HG03159 (cell line): Measurements from ENCODE around the gene GCNT2.
"Not testable (repeated sequence)": the region's sequence is repeated elsewhere in the genome, so short reads cannot be mapped to it uniquely, and the experiment has no call there.

ENCODE experiments used
- ATAC-seq: cut with Tn5 transposase; IDR thresholded peaks from one replicate; pipeline ENCODE4 v1.9.1; 2021; ENCODE audit warnings: mild to moderate bottlenecking, moderate library complexity; ENCODE audit not compliant: unreplicated experiment

Gene GCNT2

DNA sequence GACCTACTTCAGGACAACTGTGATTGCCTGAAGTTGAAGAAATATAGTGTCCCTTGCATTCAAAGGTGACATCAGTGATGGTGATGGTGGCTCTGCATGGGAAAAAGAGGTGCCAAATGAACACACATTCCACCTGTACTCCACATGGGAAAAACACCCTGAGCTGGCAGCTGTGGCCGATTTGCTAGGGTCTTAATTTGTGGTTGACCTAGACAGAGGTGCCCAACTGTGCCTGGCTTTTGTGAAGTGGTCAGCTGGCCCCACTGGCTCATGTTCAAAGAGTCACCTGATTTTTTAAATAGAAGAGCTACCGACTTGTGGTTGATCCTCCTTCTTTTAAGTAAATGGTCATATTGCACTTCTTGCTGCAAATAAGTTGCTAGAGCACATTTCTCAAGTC is 7.6 kb upstream of the GCNT2 start:
- no peak for ATAC-seq

DNA sequence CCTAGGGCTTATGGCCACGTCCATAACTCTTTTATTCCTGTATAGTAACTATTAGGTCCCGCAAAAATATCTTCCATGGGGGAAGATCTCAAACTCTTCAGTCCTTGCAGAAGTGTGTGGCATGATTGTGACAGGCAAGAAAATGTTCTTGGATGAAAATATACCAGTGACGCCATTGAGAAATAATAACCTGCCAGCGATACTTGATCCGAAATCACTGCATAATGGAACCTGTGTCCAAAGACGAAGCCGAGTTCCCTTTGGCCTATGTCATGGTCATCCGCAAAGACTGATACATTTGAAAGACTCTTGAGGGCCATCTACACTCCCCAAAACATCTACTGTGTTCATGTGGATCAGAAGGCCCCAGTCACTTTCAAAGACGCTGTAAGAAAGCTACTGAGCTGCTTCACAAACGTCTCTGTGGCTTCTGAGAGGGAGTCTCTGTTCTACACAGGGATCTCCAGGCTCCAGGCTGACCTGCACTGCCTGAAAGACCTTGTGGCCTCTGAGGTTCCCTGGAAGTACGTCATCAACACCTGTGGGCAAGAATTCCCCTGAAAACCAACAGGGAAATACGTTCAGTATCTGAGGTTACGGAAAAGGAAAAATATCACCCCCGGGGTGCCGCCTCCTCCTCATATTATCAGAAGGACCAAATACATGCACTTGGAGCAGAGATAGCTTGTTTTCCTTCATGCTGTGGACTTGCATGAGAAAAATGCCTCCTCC is 6.9 kb upstream of the GCNT2 start:
- ATAC-seq, result no peak

DNA sequence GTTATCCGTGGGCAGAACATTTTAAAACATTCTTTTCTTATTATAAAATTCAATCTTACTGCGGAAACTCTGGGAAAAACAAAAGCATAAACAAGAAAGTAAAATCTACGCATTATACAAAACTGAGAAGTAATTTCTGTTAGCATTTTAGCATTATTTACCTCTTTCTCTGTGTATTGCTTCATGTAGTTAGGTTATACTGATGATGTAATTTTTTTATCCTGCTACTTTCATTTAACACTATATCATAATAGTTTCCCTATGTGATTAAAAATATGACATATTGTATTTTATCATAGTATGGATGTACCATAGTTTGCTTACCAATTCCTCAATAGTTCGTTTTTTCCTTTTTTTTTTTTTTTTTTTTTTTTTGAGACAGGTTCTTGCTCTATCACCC is 4.2 kb upstream of the GCNT2 start:
- no peak for ATAC-seq

DNA sequence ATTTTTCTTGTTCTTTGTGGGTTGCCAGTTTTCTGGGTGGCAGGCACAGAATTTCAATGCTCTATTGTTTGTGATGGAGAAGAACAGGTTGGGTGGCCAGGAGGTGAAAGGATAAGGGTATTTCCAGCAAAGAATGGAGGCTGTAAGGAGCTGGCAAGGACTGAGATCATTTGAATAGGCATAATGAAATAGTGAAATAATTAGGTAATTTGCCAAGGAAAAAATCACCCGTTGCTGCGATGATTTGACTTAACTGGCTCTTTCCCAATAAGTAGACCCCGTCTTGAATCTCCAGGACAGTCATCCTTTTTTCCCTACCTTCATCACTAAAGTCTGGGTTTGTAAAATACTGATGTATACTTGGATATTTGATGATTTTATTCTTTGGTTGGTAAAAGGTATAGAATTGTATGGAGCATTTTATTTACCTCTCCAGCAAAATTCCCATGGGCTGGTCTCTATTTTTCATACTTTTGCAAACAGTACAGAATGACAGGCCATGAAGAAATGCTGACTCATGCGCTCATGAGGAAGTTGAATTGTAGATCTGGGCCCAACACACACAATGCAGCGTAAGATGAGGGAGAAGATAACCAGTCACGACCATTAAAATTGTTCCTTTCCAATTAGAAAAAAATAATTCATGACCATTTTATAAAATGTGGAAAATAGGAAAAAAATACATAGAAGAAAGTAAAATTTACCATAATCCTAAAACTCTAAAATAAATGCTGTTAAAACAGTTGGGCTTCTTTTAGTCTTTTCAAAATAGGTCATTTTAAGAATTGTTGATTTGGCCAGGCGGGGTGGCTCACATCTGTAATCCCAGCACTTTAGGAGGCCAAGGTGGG is 2.4 kb upstream of the GCNT2 start:
- ATAC-seq, result no peak

DNA sequence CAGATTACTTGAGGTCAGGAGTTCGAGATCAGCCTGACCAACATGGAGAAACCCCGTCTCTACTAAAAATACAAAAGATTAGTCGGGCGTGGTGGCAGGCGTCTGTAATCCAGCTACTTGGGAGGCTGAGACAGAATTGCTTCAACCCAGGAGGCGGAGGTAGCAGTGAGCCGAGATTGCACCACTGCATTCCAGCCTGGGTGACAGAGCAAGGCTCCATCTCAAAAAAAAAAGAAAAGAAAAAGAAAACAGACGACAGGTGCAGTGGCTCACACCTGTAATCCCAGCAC is 1.8 kb upstream of the GCNT2 start:
- not testable (repeated sequence) for ATAC-seq

DNA sequence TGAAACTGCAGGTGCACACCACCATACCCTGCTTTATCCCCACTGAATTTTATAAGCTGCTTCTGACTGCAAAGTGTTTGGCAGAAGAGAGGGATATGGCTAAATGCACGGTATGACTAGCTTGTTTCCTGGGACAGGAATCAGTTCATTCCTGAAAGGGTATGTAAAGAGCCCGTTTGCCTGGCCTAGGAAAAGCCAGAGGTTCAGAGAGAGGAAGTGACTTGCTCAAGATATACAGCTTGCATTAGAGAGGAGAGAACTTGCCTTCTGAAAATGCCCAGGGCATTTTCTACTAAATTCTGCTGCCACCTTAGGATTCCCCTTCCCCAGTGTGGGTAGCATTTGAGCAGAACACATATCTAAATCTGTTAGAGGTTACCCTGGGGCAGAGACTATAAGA is 683 bp upstream of the GCNT2 start:
- no peak for ATAC-seq

DNA sequence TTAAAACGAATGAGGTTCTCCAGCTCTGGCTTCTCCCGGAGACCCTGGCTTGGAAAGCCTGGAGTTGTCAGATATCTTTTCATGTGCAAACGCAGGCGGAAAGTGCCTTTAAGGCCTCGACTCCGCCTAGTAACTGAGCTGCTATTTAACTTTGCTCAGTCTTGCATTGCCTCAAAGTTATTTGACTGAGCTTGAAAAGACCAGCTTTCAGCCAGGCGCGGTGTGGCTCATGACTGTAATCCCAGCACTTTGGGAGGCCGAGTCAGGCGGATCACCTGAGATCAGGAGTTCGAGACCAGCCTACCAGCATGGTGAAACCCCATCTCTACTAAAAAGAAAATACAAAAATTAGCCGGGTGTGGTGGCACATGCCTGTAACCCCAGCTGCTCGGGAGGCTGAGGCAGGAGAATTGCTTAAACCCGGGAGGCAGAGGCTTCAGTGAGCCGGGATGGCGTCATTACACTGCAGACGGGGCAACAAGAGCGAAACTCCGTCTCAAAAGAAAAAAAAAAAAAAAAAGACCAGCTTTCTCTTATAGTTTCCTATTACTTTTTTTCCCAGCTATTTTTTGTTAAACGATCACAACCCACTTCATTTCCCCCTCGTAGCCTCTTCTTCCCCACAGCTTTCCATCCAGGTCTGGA is 1.9 kb downstream of the GCNT2 start:
- no peak for ATAC-seq

DNA sequence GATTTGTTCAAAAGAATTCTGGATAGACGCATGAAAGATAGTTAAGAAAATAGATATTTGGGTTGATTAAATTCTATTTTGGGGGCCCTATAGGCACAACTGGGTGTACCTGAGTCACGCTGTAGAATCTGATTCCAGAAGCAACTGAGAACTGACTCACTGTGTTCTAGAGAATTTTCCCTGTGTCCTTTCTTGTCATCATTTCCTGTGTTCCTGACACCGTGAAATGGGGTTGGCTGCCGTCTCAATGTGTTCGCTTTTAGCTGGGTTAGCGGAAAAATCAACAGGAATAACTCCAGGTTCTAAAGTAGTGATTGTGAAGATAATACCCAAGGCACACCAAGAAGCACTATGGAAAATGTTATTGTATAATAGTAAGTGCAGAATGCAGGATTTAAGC is 5.0 kb downstream of the GCNT2 start:
- no peak for ATAC-seq

DNA sequence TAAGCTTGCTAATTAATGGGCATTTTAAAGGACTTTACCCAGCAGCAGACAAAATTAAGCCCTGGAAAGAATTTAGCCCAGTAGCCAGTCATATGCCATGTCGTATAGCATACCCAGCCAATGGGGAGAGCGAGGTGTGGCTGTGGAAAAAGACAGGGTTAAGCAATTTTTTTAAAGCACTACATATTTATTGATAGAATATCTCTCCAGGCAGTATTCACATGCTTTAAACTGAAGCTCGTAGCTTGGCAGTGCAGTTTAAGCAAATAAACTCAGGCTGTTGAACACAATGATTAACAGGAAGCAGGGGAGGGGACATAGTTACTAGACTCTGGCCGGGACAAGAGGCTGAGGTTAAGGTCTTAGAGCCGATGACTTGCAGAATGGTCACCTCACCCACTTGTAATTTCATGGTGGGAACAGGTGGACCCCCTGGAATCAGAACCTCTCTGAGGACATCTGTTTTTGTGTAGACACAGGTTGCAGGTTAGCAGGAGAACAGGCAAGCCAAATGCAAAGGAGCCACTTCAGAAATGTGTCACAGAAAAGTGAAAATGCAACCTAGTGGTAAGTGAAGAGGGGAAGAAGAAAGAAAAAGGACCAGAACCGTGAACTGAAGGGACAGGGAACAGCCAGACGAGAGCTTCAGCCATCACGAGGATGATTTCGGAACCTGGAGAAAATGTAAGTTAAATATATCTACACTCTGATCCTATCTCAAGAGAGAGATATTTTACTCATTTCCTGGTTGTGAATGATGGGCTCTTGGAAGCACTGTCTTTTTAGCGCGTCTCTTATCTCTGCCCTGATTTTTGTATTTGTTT is 7.2 kb downstream of the GCNT2 start:
- peak; percentile 58 for ATAC-seq

DNA sequence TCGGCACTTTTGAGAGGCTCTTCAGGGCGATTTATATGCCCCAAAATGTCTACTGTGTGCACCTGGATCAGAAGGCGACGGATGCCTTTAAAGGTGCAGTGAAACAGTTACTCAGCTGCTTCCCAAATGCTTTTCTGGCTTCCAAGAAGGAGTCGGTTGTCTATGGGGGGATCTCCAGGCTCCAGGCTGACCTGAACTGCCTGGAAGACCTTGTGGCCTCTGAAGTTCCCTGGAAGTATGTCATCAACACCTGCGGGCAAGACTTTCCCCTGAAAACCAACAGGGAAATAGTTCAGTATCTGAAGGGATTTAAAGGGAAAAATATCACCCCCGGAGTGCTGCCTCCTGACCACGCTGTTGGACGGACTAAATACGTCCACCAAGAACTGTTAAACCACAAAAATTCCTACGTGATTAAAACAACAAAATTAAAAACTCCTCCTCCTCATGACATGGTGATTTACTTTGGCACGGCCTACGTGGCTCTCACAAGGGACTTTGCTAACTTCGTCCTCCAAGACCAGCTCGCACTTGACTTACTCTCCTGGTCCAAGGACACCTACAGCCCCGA is 8.2 kb downstream of the GCNT2 start:
- ATAC-seq, result no peak

DNA sequence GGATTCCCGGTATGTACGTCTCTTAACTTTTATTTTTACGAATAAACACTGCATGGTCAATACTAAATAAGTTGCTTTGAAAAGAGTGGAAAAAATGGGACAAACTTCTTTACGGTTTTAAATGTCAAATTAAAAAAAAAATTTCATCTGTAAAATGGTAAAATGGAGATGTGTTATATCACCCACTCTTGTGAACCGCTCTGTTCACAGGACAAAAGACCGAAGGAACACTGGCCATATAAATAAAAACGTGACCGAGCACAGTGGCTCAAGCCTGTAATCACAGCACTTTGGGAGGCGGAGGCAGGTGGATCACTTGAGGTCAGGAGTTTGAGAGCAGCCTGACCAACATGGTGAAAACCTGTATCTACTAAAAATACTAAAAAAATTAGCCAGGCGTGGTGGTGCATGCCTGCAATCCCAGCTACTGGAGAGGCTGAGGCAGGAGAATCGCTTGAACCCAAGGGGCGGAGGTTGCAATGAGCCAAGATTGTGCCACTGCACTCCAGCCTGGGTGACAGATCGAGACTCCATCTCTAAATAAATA is 8.8 kb downstream of the GCNT2 start:
- ATAC-seq, result not testable (repeated sequence)

DNA sequence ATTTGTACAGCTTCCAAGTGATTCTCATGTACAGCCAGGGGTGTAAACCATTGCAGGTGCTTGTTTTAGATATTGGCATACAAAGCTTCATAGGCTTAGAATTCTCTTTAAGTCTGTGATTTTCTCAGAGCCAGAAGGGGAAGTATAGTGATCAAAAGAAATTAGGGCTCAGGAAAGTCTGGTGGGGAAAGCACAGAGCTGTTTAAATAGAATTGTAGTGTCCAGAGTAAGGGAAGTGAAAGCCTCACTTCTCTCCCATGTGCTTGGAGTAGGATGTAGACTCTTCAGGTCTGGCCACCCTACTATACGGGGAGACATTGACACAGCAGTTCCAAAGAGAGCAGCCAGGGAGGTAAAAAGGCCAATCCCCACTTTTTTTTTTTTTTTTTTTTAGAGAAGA is 10.4 kb downstream of the GCNT2 start:
- no peak for ATAC-seq

DNA sequence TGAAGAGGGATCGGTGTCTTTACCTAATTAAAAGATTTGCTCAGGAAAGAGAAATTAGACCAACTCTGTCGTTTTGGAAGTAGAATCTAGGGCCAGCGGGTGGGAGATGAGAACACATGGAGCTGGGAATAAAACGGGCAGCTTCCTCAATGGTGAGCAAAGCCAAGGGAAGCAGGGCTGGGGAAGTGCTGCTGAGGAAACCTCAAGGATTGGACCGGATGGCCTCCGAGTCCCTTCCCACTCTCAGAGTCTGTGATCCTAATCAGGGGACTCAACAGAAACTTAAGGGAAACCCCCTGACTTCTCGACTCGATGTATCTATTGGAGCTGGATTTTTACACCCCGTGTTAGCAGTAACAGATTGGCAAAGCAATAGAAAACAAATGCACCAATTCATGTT is 10.8 kb downstream of the GCNT2 start:
- no peak for ATAC-seq

DNA sequence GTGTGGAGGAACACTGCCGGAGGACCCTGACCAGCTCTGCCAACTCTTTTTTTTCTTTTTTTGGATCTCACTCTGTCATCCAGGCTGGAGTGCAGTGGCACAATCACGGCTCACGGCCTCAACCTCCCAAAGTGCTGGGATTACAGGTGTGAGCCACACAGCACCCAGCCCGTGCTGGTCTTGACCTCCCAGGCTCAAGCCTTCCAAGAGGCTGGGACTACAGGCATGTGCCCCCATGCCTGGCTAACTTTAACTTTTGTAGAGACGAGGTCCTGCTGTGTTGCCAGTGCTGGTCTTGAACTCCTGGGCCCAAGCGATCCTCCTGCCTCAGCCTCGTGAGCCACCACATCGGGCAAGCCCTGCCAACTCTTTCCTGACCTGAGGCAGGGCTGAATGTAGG is 11.2 kb downstream of the GCNT2 start:
- ATAC-seq, result no peak

DNA sequence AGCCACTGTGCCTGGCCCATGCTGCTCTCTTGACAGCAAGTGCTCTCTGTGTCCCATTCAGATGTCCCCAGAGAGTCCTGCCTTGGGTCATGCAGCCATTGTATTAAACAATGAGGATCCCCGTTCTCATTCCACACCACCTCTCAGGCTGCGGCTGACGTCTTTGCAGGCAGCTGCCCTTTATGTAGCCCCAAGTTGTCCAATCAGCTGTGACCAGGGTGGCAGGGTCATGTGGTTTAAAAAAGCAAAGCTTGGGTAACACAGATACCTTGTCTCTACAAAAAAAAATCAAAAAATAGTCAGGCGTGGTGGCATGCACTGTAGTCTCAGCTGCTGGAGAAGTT is 13.2 kb downstream of the GCNT2 start:
- ATAC-seq, result peak; percentile 2

DNA sequence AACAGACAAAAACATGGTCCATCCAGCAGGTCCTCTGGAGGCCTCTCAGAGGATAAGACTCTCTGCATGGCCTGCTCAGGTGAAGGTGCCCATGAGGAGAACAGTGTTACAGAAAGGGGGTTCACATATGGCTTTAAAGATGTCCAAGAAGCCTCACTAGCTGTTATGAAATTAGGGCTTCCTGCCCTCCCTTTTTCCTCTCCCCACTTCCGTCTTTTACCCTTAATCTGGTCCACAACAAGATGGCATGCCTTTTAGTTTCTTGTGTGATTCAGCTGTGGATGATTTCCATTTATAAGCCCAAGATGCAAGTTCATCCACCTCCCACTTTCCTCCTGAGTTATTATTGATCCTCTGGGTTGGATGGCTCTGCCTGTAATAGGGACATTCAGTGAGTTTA is 14.0 kb downstream of the GCNT2 start:
- ATAC-seq, result no peak

DNA sequence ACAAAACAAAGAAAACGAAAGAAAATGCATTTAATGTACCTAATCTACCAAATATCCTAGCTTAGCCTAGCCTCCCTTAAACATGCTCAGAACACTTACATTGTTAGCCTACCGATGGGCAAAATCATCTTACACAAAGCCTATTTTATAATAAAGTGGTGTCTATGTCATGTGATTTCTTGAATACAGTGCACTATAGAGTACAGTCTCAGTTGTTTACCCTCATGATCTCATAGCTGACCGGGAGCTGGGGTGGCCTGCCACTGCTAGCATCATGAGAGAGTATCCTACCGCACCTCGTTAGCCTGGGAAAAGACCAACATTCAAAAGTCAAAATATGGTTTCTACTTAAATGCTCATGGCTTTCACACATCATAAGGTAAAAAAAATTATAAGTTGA is 16.6 kb downstream of the GCNT2 start:
- ATAC-seq, result no peak

DNA sequence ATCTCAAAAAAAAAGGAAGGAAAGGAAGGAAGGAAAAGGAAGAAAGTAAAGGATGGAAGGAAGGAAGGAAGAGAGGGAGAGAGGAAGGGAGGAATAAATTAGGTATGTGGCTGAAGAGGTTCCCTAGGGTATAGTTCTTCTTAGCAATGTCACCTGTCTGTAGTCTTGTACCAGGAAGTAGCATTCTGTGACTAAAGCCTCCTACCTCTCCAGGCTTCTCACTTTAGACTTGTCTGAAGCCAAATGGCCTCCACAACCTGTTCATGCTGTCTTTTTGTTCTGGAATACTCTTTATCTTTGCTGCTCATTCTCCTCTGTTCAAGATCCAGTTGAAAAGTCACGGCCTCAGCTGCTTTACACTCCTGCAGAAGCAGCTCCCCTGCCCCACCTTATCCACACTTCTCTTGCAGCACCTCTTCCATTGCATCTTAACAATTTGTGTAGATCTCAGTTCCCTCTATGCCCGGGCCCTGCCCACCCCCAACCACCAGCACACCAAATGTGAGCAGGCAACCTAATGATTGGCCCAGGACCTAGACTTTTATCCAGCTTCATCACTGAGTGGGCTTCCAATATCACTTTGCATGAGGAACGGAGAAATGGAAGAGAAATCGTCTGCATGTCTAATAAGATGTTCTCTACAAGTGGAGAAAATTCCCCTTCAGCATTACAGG is 19.1 kb downstream of the GCNT2 start:
- ATAC-seq, result no peak

DNA sequence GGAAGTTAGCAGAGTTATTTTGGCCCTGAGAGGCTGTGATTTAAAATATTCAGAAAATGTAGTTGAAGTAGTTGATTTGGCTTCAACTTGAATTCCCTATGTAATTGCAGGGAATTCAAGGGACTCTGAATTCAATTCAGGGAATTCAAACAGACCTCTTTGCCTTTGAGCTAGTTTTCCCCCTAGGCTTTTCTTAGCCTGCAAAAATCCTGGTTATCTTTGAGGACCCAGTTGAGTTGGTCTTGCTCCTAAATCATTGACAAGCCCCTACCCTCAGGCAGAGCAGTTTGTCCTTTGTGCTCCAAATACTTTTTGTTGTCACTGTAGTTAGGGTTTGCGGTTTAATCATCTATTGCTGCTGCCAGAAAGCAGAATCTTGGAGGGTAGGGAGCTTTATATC is 20.4 kb downstream of the GCNT2 start:
- ATAC-seq, result no peak

DNA sequence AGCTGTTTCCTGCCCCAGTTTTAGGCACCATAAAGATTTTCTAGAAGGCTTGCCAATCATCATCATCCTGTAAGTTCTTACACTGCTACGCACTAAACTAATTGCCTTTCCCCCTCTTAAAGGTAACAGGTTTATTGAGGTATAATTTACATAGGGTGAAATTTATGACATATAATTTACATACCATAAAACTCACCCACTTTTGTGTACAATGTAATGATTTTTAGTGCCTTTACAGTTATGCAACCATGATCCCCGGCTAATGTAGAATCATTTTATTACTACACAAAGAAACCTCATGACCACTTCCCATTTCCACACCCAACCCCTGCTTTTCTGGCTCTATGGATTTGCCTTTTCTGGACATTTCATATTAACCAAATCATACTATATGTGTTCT is 21.1 kb downstream of the GCNT2 start:
- ATAC-seq, result no peak
